CD4-positive, alpha-beta T cell treated with Interleukin-17A for 1 hour (primary cell): ENCODE measurements around the gene GALR3.

Experiments
- DNase-seq: peaks from one replicate; pipeline ENCODE4 v3.0.0-alpha.2; 2020

GALR3 gene

DNA sequence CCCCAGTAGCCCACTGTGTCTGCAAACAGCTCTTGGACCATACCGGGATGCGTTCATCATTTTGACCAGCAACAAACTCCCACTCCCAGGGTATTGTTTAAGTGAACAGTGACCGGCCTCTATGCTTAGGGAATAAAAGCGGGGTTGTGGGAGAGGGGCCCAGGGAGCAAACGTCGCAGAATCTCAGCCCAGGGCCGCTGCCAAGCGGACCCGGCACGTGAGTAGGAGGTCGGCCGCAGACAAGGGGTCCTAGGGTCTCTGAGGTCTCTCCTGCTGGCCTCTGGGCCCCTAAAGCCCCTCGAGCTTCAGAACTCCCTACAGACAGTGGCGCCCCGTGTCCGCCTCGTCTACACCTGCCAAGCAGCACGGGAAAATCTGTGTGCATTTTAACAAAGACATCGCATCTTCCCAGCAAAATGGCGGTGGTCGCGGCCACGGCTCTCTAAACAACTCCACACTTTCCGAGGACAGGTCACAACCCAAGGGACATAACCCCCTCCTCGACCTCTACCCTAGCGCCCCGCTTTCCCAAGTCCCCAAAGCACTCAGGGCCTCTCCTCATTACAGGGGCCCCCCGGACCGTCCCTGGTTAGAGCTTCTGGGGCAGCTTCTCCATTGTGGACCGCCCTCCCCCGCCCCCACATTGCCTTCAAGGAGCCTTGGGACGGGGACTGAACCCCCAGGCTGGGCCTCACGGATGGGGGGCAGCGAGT is 19.4 kb upstream of the GALR3 start:
- DNase-seq, result no peak

DNA sequence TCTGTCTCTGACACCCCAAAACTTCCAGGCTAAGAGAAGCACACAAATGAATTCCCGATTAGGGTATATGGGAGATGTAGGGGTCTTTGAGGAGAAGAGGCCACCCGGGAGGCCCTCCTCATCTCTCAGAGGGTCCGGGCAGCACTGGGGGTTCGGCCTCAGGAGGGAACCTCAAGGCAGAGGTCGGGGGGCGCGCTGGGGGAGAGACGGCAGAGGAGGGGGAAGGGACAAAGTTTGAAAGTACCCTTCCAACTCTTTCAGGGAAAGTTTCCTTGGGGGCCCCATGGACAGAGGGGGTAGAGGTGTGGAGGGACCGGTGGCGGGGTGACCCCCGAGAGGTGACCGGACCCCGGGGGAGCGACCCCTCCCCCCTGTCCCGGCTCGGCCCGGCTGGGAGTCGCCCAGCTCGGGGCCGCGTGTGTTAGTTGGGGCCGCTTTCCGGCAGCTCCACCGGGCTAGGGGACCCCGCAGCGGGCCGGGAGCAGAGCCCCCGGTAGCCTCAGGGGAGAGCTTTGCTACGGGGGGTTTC is 18.8 kb upstream of the GALR3 start:
- no peak for DNase-seq

DNA sequence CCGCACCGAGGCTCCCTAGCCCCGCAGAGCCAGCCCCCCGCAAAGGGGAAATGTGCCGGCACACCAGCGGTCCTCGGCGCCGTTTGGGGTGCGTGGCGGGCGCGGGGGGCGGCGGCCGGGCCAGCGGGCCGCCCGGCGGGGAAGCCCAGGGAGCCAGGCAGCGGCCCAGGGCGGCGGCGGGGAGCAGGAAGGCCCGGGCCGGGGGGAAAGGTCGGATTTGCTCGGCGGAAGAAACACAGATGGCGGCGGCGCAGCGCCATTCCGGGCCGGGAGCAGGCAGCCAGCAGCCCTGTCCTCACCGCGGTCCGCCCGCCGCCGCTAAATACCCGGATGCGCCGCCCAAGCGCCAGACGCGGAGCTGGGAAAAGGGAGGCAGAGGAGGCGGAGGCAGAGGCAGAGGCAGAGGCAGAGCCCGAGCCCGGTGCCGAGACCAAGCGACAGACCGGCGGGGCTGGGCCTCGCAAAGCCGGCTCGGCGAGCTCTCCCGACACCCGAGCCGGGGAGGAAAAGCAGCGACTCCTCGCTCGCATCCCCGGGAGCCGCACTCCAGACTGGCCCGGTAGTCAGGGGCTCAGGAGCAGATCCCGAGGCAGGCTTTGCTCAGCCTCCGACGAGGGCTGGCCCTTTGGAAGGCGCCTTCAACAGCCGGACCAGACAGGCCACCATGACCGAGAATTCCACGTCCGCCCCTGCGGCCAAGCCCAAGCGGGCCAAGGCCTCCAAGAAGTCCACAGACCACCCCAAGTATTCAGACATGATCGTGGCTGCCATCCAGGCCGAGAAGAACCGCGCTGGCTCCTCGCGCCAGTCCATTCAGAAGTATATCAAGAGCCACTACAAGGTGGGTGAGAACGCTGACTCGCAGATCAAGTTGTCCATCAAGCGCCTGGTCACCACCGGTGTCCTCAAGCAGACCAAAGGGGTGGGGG is 18.0 kb upstream of the GALR3 start:
- DNase-seq, result peak; percentile 75

DNA sequence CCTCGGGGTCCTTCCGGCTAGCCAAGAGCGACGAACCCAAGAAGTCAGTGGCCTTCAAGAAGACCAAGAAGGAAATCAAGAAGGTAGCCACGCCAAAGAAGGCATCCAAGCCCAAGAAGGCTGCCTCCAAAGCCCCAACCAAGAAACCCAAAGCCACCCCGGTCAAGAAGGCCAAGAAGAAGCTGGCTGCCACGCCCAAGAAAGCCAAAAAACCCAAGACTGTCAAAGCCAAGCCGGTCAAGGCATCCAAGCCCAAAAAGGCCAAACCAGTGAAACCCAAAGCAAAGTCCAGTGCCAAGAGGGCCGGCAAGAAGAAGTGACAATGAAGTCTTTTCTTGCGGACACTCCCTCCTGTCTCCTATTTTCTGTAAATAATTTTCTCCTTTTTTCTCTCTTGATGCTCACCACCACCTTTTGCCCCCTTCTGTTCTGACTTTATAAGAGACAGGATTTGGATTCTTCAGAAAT is 17.3 kb upstream of the GALR3 start:
- no peak for DNase-seq

DNA sequence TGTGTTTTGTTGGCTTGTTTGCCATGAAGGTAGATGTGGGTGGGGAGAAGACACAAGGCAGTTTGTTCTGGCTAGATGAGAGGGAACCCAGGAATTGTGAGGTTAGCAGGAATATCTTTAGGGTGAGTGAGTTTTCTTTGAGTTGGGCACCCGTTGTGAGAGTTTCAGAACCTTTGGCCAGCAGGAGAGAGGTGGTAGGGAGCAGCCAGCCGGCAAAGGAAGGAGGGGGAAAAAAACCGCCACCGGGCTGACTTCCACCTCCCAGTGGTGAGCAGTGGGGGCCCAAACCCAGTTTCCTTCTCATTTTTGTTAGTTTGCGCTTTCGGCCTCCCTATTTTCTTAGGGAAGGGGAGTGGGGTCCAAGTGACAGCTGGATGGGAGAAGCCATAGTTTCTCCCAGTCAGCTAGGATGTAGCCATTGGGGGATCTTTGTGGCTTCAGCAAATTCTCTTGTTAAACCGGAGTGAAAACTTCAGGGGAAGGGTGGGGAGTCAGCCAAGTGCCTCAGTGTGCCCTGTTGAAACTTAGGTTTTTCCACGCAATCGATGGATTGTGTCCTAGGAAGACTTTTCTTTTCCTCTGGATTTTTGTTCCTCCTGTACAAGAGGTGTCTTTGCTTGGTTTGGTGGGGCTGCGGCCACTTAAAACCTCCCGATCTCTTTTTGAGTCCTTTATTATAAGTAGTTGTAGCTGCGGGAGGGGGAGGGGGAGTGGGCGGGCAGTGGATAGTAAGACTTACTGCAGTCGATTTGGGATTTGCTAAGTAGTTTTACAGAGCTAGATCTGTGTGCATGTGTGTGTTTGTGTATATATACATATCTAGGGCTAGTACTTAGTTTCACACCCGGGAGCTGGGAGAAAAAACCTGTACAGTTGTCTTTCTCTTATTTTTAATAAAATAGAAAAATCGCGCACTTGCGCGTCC is 16.5 kb upstream of the GALR3 start:
- no peak for DNase-seq

DNA sequence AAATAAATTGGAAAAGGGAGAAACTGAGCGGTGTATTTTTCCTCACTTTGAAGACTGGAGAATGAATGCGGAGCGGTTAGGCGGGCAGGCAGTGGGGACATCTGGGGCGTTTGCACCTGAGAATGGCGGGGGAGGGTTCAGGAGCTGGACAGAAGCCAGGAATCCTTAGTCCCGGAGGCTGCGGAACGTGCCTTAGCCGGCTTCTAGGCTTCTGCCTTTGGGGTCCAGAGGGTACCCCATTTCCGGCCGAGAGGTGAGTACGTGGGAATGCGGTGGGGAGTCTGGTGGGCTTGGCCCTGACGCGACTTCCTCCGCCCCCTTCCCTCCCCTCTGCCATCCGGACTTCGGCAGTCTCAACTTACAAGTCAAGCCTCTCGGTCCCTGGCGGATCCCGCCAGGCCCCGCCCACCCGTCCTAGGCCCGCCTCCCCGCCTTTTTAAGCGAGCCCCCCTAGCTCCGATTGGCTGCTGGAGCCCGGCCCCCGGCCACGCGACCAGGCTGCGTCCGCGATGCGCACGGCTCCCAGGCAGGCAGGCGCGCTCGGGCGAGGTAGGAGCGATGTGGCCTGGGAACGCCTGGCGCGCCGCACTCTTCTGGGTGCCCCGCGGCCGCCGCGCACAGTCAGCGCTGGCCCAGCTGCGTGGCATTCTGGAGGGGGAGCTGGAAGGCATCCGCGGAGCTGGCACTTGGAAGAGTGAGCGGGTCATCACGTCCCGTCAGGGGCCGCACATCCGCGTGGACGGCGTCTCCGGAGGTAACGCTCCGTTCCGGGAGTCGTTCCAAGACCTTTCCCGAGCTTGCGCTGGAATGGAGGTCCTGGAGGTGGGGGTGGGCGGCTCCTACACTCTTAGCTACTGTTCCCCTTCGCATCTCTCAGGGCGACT is 15.5 kb upstream of the GALR3 start, which contains the start of gene GCAT:
GCAT (plus strand) TSS at position 525 of the 884 bp plus-strand sequence; CDS start at position 559, 34 bp downstream.
- peak; percentile 92 for DNase-seq

DNA sequence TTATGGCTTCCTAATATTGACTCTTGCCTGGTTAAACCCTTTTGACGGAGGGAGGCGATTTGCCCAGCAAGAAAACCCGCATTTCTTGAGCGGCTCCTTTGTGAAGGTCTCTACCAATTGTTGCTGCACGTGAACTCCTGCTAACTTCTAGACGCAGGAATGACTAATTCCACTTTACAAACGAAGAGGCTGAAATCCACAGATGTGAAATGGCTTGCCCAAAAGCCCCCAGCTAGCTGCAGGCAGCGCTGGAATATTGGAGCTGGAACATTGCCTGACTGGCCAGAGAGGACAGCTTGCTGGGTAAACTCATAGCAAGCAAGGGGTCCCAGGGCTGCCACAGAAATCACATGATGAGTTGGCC is 14.9 kb upstream of the GALR3 start:
- DNase-seq, result no peak

DNA sequence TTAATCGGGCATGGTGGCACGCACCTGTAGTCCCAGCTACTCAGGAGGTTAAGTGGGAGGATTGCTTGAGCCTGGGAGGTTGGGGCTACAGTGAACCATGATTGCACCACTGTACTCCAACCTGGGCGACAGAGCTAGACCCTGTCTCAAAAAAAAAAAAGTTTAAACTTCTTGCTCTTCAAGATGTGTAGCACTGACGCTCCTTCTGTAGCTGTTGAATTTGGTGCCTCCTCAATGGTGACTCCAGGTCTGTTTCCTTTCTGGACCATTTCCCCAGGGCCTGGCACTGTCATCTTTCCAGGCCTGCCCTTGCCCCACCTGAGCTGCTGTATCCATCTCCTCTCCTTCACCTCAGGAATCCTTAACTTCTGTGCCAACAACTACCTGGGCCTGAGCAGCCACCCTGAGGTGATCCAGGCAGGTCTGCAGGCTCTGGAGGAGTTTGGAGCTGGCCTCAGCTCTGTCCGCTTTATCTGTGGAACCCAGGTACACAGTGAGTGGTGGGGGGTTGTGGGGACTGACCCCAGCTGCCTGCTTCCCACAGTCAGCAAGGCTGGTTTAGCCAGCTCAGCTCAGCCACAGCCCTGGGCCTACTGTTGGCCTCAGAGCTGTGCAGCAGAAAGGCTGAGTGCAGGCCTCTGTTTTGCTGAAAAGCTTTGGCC is 13.4 kb upstream of the GALR3 start:
- no peak for DNase-seq

DNA sequence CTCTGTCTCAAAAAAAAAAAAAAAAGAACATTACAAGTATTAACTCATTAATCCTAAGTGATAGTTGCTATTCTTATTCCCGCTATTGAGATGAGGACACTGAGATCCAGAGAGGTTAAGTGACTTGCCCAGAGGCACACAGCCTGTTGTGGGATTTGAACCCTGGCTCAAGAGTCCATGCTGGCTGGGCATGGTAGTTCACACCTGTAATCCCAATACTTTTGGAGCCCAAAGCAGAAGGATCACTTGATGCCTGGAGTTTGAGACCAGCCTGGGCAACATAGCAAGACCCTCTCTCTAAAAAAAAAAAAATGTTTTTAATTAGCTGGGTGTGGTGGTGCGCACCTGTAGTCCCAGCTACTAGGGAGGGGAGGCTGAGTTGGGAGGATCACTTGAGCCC is 11.3 kb upstream of the GALR3 start:
- no peak for DNase-seq

DNA sequence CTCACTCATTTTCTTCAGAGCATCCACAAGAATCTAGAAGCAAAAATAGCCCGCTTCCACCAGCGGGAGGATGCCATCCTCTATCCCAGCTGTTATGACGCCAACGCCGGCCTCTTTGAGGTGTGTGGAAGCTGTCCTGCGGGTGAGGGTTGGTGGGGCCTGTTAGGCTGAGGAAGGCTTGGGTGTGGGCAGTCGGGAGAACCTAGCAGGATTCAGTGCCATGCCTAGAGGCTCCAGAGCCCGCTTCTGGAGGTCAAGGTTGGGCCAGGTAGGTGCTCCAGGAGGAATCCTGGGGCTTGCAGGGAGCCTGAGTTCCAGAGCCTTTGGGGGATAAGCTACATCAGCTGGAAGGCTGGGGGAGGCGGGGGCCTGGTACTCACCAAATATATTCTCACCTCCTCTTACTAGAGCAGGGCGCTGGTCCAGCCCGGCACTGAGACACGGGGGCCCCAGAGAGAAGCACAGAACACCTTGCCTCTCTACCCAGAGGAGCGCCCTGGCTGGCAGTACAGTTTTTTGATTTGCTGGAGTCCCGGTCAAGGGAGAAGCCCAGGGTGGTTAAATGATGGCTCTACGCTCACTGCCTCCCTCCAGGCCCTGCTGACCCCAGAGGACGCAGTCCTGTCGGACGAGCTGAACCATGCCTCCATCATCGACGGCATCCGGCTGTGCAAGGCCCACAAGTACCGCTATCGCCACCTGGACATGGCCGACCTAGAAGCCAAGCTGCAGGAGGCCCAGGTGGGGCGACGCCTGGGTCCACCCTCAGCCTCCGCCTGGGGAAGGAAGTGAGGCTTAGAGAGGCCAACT is 10.1 kb upstream of the GALR3 start:
- DNase-seq, result no peak

DNA sequence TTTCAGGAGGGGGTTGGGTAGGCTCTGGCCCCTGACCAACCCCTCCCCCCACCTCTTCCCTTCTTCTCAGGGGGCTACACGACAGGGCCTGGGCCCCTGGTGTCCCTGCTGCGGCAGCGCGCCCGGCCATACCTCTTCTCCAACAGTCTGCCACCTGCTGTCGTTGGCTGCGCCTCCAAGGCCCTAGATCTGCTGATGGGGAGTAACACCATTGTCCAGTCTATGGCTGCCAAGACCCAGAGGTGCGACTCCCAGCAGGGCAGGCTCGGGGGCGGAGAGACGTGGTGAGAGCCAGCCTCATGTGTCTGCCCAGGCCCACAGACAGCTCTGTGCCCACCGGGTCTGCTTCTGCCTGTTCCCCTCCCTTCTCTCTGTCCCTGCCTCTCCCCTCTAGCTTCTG is 7.6 kb upstream of the GALR3 start:
- DNase-seq, result no peak

DNA sequence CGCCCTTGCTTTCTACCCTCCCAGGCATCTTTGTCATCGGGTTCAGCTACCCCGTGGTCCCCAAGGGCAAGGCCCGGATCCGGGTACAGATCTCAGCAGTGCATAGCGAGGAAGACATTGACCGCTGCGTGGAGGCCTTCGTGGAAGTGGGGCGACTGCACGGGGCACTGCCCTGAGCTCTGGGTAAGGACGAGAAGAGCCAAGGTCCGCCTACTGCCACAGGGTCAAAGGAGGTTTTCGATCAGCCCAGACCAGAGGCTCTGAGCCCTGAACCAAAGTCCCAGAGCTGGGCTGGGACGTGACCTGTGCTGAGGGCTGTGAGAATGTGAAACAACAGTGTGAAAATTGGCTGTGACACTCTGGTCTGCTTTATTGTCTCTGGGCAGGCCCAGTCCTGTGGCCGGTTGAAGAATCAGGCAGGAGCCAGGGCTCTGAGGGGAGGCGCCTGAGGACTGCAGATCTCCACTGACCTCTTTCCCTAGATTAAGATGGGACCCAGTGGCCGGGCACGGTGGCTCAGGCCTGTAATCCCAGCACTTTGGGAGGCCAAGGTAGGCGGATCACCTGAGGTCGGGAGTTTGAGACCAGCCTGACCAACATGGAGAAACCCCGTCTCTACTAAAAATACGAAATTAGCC is 6.5 kb upstream of the GALR3 start:
- DNase-seq, result no peak

DNA sequence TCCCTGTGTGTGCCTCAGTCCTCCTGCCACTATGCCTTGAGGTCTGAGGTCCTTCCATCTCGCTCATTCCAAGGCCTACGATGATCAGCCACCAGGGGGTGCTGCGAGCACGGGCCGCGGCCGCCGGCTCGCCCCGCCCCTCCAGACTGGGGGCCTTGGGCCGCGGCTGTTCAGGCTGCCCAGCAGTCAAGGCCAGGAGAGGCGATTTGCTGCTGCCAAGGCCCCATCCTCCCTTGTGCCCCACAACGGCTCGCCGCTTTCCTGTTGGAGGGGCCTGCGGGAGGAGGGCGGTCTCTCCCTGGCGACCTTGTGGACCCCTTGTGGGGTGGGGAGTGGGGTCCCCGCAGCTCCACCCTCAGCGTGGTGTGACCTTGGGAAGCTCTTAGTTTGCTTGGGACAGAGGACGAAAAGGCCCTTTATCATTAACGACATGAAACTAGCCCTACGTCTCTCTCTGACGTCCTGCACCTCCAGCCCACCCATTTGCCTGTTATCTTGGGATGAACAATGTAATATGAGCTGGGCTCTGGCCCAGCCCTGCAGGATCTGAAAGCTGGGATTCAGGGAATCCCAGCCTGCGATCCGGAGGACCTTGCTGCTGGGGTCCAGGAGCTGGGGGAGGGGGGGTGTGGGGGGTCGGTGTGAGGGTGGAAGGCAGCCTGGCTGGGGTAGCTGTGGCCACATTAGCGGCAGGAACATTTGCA is 5.3 kb upstream of the GALR3 start:
- DNase-seq, result peak; percentile 82

DNA sequence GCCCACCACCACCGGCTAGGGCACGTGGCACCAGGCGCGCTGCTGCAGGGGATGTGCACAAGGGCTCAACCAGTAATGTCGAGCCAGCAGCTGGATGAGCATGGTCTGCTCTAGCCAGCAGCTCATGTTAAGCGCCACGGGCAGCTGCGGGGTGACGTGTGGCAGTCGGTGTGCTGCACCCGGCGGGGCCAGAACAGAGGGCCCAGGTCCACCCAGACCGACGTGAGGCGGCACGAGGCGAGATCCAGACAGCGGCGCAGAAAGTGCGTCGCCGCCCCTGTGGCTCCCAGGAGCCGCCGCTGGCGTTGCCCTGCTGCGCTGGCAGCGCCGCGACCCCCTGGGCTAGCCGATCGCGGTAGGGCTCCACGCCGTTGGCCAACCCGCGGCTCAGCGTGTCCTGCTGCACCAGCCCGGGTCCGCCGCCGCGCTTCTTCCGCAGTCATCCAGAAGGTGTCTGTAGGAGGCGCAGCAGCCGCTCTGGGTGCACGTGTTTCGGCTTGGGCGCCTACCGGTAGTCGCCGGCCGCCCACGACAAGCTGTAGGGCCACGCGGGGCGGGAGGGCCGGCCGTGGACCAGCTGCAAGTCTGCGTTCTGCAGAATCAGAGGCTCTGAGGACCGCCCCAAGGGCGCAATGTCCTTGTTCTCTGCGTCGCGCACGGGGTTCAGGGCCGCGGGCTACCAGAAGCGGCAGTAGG is 4.6 kb upstream of the GALR3 start:
- peak; percentile 69 for DNase-seq

DNA sequence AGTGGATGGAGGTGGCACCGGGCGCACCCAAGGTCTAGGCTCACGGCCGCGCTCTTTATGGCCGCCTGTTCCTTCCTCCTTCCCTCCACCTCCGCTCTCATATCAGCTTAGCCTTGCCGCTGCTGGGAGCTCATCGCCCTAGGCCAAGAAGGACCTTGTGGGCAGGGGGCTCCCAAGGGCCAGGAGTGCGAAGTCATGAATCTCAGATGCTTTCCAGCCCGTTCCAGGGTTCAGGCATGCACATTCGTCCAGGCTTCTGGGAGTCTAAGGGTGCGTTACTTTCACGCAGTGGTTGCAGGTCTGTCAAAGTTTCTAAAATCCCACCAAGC is 4.1 kb upstream of the GALR3 start:
- no peak for DNase-seq

DNA sequence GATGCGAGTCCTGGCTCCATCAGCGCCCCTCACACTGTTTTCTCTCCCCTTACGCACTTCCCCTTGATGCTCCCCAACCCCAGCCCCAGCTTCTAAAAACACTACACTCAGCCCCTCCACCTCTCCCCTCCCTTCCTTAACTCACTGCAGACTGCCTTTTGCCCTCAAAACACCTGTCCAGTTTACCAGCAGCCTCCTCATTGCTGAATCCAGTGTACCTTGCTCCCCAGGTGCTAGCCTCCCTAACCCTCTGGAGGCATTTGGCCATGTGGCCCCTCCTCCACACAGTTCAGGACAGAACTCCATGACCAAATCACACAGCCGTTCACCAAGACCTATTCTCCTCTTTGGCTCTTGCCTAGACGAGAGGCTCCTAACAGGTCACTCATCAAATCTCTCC is 2.8 kb upstream of the GALR3 start:
- DNase-seq, result no peak

DNA sequence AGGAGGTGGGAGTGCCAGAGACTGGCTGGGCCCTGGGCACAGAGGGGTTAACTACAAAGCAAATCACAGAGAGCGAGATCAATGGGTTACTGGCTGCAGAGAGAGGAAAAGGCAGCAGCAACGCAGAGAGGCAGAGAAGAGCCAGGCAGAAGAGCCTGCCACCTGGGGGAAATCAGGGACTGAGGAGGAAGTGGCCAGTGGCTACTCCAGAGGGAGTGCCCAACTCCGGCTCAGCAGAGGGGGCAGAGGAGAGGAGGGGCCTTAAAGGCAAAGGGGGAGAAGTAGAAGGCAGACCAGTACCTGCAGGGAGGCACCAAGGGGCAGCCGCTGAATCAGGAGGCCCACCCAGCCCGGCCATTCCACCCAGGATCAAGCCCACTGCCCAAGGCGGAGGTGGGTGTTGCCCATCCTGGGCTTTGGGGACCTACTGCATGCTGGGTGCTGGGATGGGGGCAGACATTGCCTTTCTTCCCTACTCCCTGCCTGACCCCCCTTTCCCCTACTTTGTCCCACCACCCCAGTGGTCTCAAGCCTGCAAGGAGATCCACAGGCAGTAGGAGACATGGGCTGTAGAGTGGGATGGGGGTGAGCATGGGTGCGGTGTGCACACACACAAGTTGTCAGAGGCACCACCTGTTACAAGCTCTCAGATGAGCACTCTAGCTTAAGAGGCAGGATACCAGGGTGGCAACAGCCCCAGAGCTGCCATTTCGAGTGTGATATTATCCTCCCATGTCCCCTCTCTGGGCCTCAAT is 926 bp upstream of the GALR3 start:
- DNase-seq, result no peak
